HepG2 (cell line): ENCODE results near the gene EOGT. TPM values are rescaled to one million over a fixed set of nuclear protein-coding genes. Genes with fewer than 3 reads are reported as not detected.

ENCODE experiments used
- ATAC-seq: fragments of 200-7000 bp; cut with Tn5 transposase; 3 replicates; pipeline ENCODE4 v1.9.1; 2020; ENCODE audit warnings: mild to moderate bottlenecking, moderate library complexity
- BruUV-seq: library from RNA; stranded (reverse); fragments of 400-500 nt; replicated peaks from 2 replicates; lab custom pipeline; 2021; lab: Mats Ljungman, UMichigan
- CTCF ChIA-PET: fragments of 300-600 bp; formaldehyde crosslinking; extraction: SDS; loops from one replicate; lab custom pipeline; 2021; ENCODE audit warnings: low total read pairs, inconsistent platforms, low intra/inter-chr PET ratio; lab: Yijun Ruan, JAX
- POLR2A ChIA-PET: fragments of 350-600 bp; sonication (Branson Sonifier 250); formaldehyde crosslinking; loops from one replicate; lab custom pipeline; 2020; ENCODE audit warnings: antibody characterized with exemption, inconsistent platforms; lab: Yijun Ruan, JAX
- DNase-seq: peaks from one replicate; pipeline ENCODE4 v3.0.0-alpha.2; 2015; ENCODE audit warnings: low spot score
- FAIRE-seq: peaks from 3 replicates; lab custom pipeline; 2011; peaks lifted over from hg19 to GRCh38; lab: Jason Lieb, UNC
- H2AFZ ChIP-seq: one replicate; pipeline ENCODE4 v1.6.1; 2011; ENCODE audit warnings: low read length, inconsistent platforms
- H3K27ac ChIP-seq: fragments of 300-600 bp; 3 replicates; pipeline ENCODE4 v1.8.0; 2011; ENCODE audit warnings: mixed run types, mild to moderate bottlenecking, mixed read lengths, low read length, inconsistent platforms; ENCODE audit not compliant: insufficient read depth; ENCODE audit errors: extremely low read length
- H3K27me3 ChIP-seq, 2 experiments: fragments of 200-600 bp in 1 of 2; 2 replicates in 1 of 2; 3 replicates in 1 of 2; pipeline versions ENCODE4 v1.6.0 to v1.8.0; 2011; ENCODE audit warnings: low read length in 2 of 2, mild to moderate bottlenecking in 2 of 2, moderate library complexity in 2 of 2, inconsistent platforms in 1 of 2; ENCODE audit not compliant: insufficient read depth in 2 of 2, control insufficient read depth in 1 of 2
- H3K36me3 ChIP-seq, 2 experiments: fragments of 200-600 bp in 1 of 2; replicated peaks in 1 of 2; 2 replicates in 1 of 2; 3 replicates in 1 of 2; pipeline versions ENCODE4 v1.5.1 to v1.8.0; 2011; ENCODE audit warnings: low read length in 2 of 2, inconsistent platforms in 1 of 2; ENCODE audit not compliant: insufficient read depth in 2 of 2, control insufficient read depth in 1 of 2
- H3K4me1 ChIP-seq: 2 replicates; pipeline ENCODE4 v1.5.1; 2012; ENCODE audit warnings: low read length, inconsistent platforms; ENCODE audit not compliant: insufficient read depth
- H3K4me2 ChIP-seq: 2 replicates; pipeline ENCODE4 v1.6.0; 2011; ENCODE audit warnings: low read depth, low read length, inconsistent platforms
- H3K4me3 ChIP-seq, 3 experiments: fragments of 200-600 bp in 1 of 3; sonication (generic), shearing (Covaris generic) in 1 of 3; replicated peaks in 1 of 3; 2 replicates each; pipeline ENCODE4 v1.5.1; 2011 to 2016; ENCODE audit warnings: low read length in 3 of 3, inconsistent platforms in 2 of 3, low read depth in 2 of 3, mild to moderate bottlenecking in 2 of 3, control low read depth in 1 of 3, mixed read lengths in 1 of 3; ENCODE audit not compliant: insufficient read depth in 1 of 3
- H3K79me2 ChIP-seq: one replicate; pipeline ENCODE4 v1.6.1; 2011; ENCODE audit warnings: low read length, inconsistent platforms; ENCODE audit not compliant: insufficient read depth
- H3K9ac ChIP-seq: 2 replicates; pipeline ENCODE4 v1.6.0; 2011; ENCODE audit warnings: mild to moderate bottlenecking, low read depth, low read length, inconsistent platforms; ENCODE audit not compliant: insufficient read depth
- H3K9me3 ChIP-seq: 2 replicates; pipeline ENCODE4 v1.5.1; 2012; ENCODE audit warnings: mild to moderate bottlenecking, low read length
- H4K20me1 ChIP-seq: 2 replicates; pipeline ENCODE4 v1.6.0; 2011; ENCODE audit warnings: inconsistent platforms, mild to moderate bottlenecking, low read length, moderate library complexity; ENCODE audit not compliant: insufficient read depth
- BRF2 ChIP-seq: sonication (generic); formaldehyde crosslinking; IDR thresholded peaks from 2 replicates; pipeline ENCODE4 v1.8.1; 2022; ENCODE audit warnings: mild to moderate bottlenecking, missing genetic modification reagents
- CHCHD3 ChIP-seq: sonication (generic); formaldehyde crosslinking; IDR thresholded peaks from 2 replicates; pipeline ENCODE4 v1.8.0; 2022; ENCODE audit warnings: mild to moderate bottlenecking, missing genetic modification reagents, moderate library complexity
- EEA1 ChIP-seq: sonication (generic); formaldehyde crosslinking; IDR thresholded peaks from 2 replicates; pipeline ENCODE4 v1.5.1; 2020; ENCODE audit warnings: mild to moderate bottlenecking, missing genetic modification reagents, borderline replicate concordance
- KDM5A ChIP-seq: fragments of 200-600 bp; sonication (generic); IDR thresholded peaks from 2 replicates; pipeline ENCODE4 v1.7.0; 2018; ENCODE audit warnings: antibody characterized with exemption, mild to moderate bottlenecking, low read length, borderline replicate concordance
- NFATC3 ChIP-seq: sonication (generic); formaldehyde crosslinking; IDR thresholded peaks from 2 replicates; pipeline ENCODE4 v1.5.1; 2020; ENCODE audit warnings: mild to moderate bottlenecking, missing genetic modification reagents
- ZNF136 ChIP-seq: sonication (generic); formaldehyde crosslinking; IDR thresholded peaks from 2 replicates; pipeline ENCODE4 v1.8.1; 2022; ENCODE audit warnings: low read depth, mild to moderate bottlenecking, moderate library complexity, missing genetic modification reagents
- ZNF350 ChIP-seq: sonication (generic); formaldehyde crosslinking; IDR thresholded peaks from 2 replicates; pipeline ENCODE4 v1.4.0; 2020; ENCODE audit warnings: mild to moderate bottlenecking, low read depth, missing genetic modification reagents, borderline replicate concordance
- ZNF513 ChIP-seq: sonication (generic); formaldehyde crosslinking; conservative IDR thresholded peaks from 2 replicates; pipeline ENCODE4 v1.5.0; 2020; ENCODE audit warnings: missing genetic modification reagents
- ZNF775 ChIP-seq: sonication (generic); formaldehyde crosslinking; IDR thresholded peaks from 2 replicates; pipeline ENCODE4 v1.4.0; 2020; ENCODE audit warnings: missing genetic modification reagents, mild to moderate bottlenecking, moderate library complexity, borderline replicate concordance
- WGBS: methylation state at CpG from one replicate; pipeline ENCODE4 v1.1.6; 2017; ENCODE audit warnings: low lambda C conversion rate; 5-methylcytosine and 5-hydroxymethylcytosine counted together
- in situ Hi-C: cut with HindIII; loops from 2 replicates; pipeline ENCODE4 v1.10.0; 2017; ENCODE audit warnings: low pct_unique_long_range_greater_than_20kb; ENCODE audit not compliant: extremely low pct_ligation_motif_present
- intact Hi-C: fragments of 100-400 bp; cut with micrococcal nuclease; formaldehyde crosslinking; loops from one replicate; pipeline ENCODE4 v1.10.0; 2022; ENCODE audit not compliant: unreplicated experiment
- polyA plus RNA-seq, 8 experiments: library from polyadenylated mRNA; depleted of rRNA in 3 of 8; stranded (reverse) in 7 of 8; unstranded in 1 of 8; fragments of >200 nt; fragmentation: Illumina TruSeq in 4 of 8; extraction: Trizol in 4 of 8; gene quantifications; 2 replicates each; pipeline versions ENCODE4 v1.2.1 to v1.2.3, GENCODE V29; 2011 to 2016; ENCODE audit warnings: low read depth in 4 of 8, missing spikeins in 1 of 8, mixed read lengths in 1 of 8; ENCODE audit not compliant: insufficient read depth in 1 of 8
- total RNA-seq, 5 experiments: library from RNA; depleted of rRNA; stranded (reverse); fragments of >200 nt; fragmentation: Illumina TruSeq; extraction: Trizol; gene quantifications; 2 replicates each; pipeline ENCODE4 v1.2.3, GENCODE V29; 2016; ENCODE audit warnings: low read depth in 1 of 5
- TF ChIP-seq, protein P1 (sequence below): sonication (generic); formaldehyde crosslinking; IDR thresholded peaks from 2 replicates; pipeline ENCODE4 v1.5.1; 2020; ENCODE audit warnings: missing genetic modification reagents, mild to moderate bottlenecking, borderline replicate concordance

The EOGT gene
- total and polyA plus RNA-seq, 2 of the 13 experiments (the other 11 are each of a cell fraction or from before 2014, with no cell fraction given), result 4.5 to 18.6 TPM

DNA sequence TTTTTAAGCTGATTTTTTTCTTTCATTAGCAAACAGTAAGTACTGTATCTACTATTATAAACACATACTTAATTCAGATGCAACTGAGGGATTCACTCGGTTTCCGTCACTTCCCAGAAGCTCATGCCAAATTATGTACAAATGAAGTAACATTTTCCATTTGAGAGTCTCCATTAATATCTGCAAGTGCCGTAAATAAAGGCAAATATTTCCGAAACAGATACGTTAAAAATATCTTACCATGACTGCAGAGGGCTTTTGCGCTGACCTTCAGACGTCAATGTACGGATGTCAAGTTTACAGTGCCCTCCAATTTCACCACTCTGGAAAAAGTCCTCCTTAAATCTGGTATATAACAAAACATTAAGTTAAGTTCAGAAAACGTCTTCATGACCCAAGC, 9.3 kb downstream of the EOGT start (continued):
- no peak for TF ChIP-seq ZNF513 (CRISPR knock-in tag)

DNA sequence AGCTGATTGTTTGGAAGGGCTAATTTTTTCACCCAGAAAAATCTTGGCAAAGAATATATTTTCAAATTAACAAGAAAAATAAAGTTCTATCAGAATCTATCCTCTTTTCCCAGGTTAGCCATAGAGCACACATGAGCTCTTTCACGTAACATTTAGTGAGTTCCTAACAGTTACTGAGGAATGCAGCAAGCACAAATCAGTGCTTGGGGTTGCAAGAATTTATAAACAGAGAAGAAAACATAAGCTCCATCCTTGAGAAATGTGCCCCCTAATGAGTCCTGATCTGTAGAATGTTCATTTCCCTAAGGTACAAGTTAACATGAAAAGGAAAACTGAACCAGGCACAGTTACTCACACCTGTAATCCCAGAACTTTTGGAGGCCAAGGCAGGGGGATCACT, 13.9 kb downstream of the EOGT start:
- FAIRE-seq (no peak), DNase-seq (no peak), ATAC-seq (no peak)
- POLR2A ChIA-PET, result no interaction called here
- no peak for TF ChIP-seq EEA1
- Histone ChIP-seq H2AFZ (no peak overlapping the region), H3K36me3 (peaks cover 7 to 12% of the 10 kb centered on the region in 2 experiments; a peak in 4 of 5 replicates), H3K27me3 (no peaks in the 10 kb centered on the region; a peak in 1 of 5 replicates), H3K79me2 (no peaks in the 10 kb centered on the region), H3K9ac (no peak overlapping the region), H4K20me1 (no peaks in the 10 kb centered on the region), H3K27ac (no peak overlapping the region), H3K4me3 (no peak overlapping the region), H3K9me3 (no peaks in the 10 kb centered on the region), H3K4me1 (no peaks in the 10 kb centered on the region), H3K4me2 (no peak overlapping the region)
- intact Hi-C loops (no loop called here), in situ Hi-C loops (no loop called here)
- 100% methylated on average over 1 of the region's 1 CpG for WGBS
- BruUV-seq, result no TSS peak
- CTCF ChIA-PET, result no interaction called here

GRCh38 chr3:68999158-68999557, 14.3 kb downstream of the EOGT start:
- Histone ChIP-seq H2AFZ (no peak overlapping the region), H3K9ac (no peak overlapping the region), H3K4me2 (no peak overlapping the region), H3K27me3 (no peaks in the 10 kb centered on the region; a peak in 1 of 5 replicates), H3K4me3 (no peak overlapping the region), H3K4me1 (no peaks in the 10 kb centered on the region), H3K27ac (no peak overlapping the region), H3K36me3 (peaks cover 6 to 12% of the 10 kb centered on the region in 2 experiments; a peak in 4 of 5 replicates), H4K20me1 (no peaks in the 10 kb centered on the region), H3K9me3 (no peaks in the 10 kb centered on the region), H3K79me2 (no peaks in the 10 kb centered on the region)
- POLR2A ChIA-PET, result no interaction called here
- in situ Hi-C loops (no loop called here), intact Hi-C loops (no loop called here)
- DNase-seq (no peak), ATAC-seq (no peak), FAIRE-seq (no peak)
- CTCF ChIA-PET, result no interaction called here
- BruUV-seq, result no TSS peak
- TF ChIP-seq BRF2 (no peak), ZNF136 (CRISPR knock-in tag) (no peak), KDM5A (no peak), ZNF775 (no peak), CHCHD3 (CRISPR knock-in tag) (no peak), ZNF350 (CRISPR knock-in tag) (no peak), NFATC3 (no peak)
- TF ChIP-seq, protein P1, sequence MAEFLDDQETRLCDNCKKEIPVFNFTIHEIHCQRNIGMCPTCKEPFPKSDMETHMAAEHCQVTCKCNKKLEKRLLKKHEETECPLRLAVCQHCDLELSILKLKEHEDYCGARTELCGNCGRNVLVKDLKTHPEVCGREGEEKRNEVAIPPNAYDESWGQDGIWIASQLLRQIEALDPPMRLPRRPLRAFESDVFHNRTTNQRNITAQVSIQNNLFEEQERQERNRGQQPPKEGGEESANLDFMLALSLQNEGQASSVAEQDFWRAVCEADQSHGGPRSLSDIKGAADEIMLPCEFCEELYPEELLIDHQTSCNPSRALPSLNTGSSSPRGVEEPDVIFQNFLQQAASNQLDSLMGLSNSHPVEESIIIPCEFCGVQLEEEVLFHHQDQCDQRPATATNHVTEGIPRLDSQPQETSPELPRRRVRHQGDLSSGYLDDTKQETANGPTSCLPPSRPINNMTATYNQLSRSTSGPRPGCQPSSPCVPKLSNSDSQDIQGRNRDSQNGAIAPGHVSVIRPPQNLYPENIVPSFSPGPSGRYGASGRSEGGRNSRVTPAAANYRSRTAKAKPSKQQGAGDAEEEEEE (CRISPR knock-in tag), result no peak
